Measurements from ENCODE around the gene LTF.
"Not testable (repeated sequence)": the region's sequence is repeated elsewhere in the genome, so short reads cannot be mapped to it uniquely, and the experiment has no call there.

The LTF gene

GRCh38 chr3:46429250-46429649 lies 35.5 kb downstream of the LTF start:
- no peak overlapping the region for H3K23ac ChIP-seq (ENCODE audit: low read depth, low read length, poor library complexity)
- no peak overlapping the region for H2BK15ac ChIP-seq (ENCODE audit: low read length)
- H3K14ac ChIP-seq (ENCODE audit: low read length): no peak overlapping the region
- no peak overlapping the region for H2BK5ac ChIP-seq (ENCODE audit: low read length)
- H3K27ac ChIP-seq (replicated peaks; ENCODE audit: low read length): no peak overlapping the region
- H2AK5ac ChIP-seq (ENCODE audit: low read depth, low read length): no peak overlapping the region
- no peak overlapping the region for H2AFZ ChIP-seq (ENCODE audit: low read length)
- H3K18ac ChIP-seq (ENCODE audit: low read length): no peak overlapping the region
- H4K91ac ChIP-seq (ENCODE audit: low read depth, low read length, poor library complexity): no peak overlapping the region
- no peak overlapping the region for H3K4me3 ChIP-seq (ENCODE audit: low read length in 2 of 2)
- H3K79me1 ChIP-seq (ENCODE audit: low read depth, low read length): no peaks in the 10 kb centered on the region
- no peaks in the 10 kb centered on the region for H3K36me3 ChIP-seq (replicated peaks in 1 of 2; ENCODE audit: control insufficient read depth in 2 of 2, insufficient read depth in 2 of 2, low read length in 2 of 2)
- H3K27me3 ChIP-seq (ENCODE audit: control insufficient read depth in 3 of 3, insufficient read depth in 3 of 3, low read depth in 1 of 3, low read length in 3 of 3): no peaks in the 10 kb centered on the region
- peaks cover 0 to 1% of the 10 kb centered on the region in 2 donors for H3K9me3 ChIP-seq (replicated peaks in 1 of 2; ENCODE audit: control insufficient read depth in 2 of 2, insufficient read depth in 1 of 2, low read depth in 1 of 2, low read length in 2 of 2)
- no peak for DNase-seq (ENCODE audit: low spot score)
- H2BK120ac ChIP-seq (ENCODE audit: low read depth, low read length): no peak overlapping the region
- H4K8ac ChIP-seq (ENCODE audit: low read depth, low read length): no peak overlapping the region
- H3K4ac ChIP-seq (ENCODE audit: low read length): no peak overlapping the region
- H3K9ac ChIP-seq (ENCODE audit: low read depth, low read length, poor library complexity): no peak overlapping the region
- H3K4me2 ChIP-seq (ENCODE audit: insufficient read depth, low read length, poor library complexity, severe bottlenecking): no peak overlapping the region
- H3K4me1 ChIP-seq (ENCODE audit: control insufficient read depth in 2 of 2, insufficient read depth in 1 of 2, low read depth in 1 of 2, low read length in 2 of 2): no peaks in the 10 kb centered on the region
- no CpG with 5 or more reads among the region's 5 CpGs for WGBS, 2 donors (ENCODE audit: extremely low coverage in 2 of 2, insufficient read length in 2 of 2, insufficient replicate concordance in 1 of 2)
- no peak overlapping the region for H2BK12ac ChIP-seq (ENCODE audit: low read length)

GRCh38 chr3:46427916-46428833 lies 36.5 kb downstream of the LTF start:
- Histone ChIP-seq H3K9me3 (replicated peaks in 1 of 2; ENCODE audit: control insufficient read depth in 2 of 2, insufficient read depth in 1 of 2, low read depth in 1 of 2, low read length in 2 of 2) (no peaks in the 10 kb centered on the region), H3K27ac (replicated peaks; ENCODE audit: low read length) (no peak overlapping the region), H3K23ac (ENCODE audit: low read depth, low read length, poor library complexity) (no peak overlapping the region), H3K4ac (ENCODE audit: low read length) (no peak overlapping the region), H3K4me1 (ENCODE audit: control insufficient read depth in 2 of 2, insufficient read depth in 1 of 2, low read depth in 1 of 2, low read length in 2 of 2) (no peaks in the 10 kb centered on the region), H3K27me3 (ENCODE audit: control insufficient read depth in 3 of 3, insufficient read depth in 3 of 3, low read depth in 1 of 3, low read length in 3 of 3) (no peaks in the 10 kb centered on the region), H2AFZ (ENCODE audit: low read length) (no peak overlapping the region), H2BK120ac (ENCODE audit: low read depth, low read length) (no peak overlapping the region), H3K9ac (ENCODE audit: low read depth, low read length, poor library complexity) (no peak overlapping the region), H2BK15ac (ENCODE audit: low read length) (no peak overlapping the region), H2BK12ac (ENCODE audit: low read length) (no peak overlapping the region), H4K8ac (ENCODE audit: low read depth, low read length) (no peak overlapping the region), H3K79me1 (ENCODE audit: low read depth, low read length) (no peaks in the 10 kb centered on the region), H3K36me3 (replicated peaks in 1 of 2; ENCODE audit: control insufficient read depth in 2 of 2, insufficient read depth in 2 of 2, low read length in 2 of 2) (no peaks in the 10 kb centered on the region), H2BK5ac (ENCODE audit: low read length) (no peak overlapping the region), H3K14ac (ENCODE audit: low read length) (no peak overlapping the region), H2AK5ac (ENCODE audit: low read depth, low read length) (no peak overlapping the region), H4K91ac (ENCODE audit: low read depth, low read length, poor library complexity) (no peak overlapping the region), H3K4me3 (ENCODE audit: low read length in 2 of 2) (no peak overlapping the region), H3K18ac (ENCODE audit: low read length) (peak overlapping the region; percentile 24), H3K4me2 (ENCODE audit: insufficient read depth, low read length, poor library complexity, severe bottlenecking) (no peak overlapping the region)
- no peak for DNase-seq (ENCODE audit: low spot score)
- no CpG with 5 or more reads among the region's 10 CpGs for WGBS, 2 donors (ENCODE audit: extremely low coverage in 2 of 2, insufficient read length in 2 of 2, insufficient replicate concordance in 1 of 2)

- not testable (repeated sequence) for H4K8ac ChIP-seq (ENCODE audit: low read depth, low read length); H3K9ac ChIP-seq (ENCODE audit: low read depth, low read length, poor library complexity); H2BK12ac ChIP-seq (ENCODE audit: low read length); H2AFZ ChIP-seq (ENCODE audit: low read length); H3K4me1 ChIP-seq (ENCODE audit: control insufficient read depth in 2 of 2, insufficient read depth in 1 of 2, low read depth in 1 of 2, low read length in 2 of 2); H2BK15ac ChIP-seq (ENCODE audit: low read length); H4K91ac ChIP-seq (ENCODE audit: low read depth, low read length, poor library complexity); H3K27ac ChIP-seq (replicated peaks; ENCODE audit: low read length); H3K18ac ChIP-seq (ENCODE audit: low read length); DNase-seq (ENCODE audit: low spot score); H3K9me3 ChIP-seq (replicated peaks in 1 of 2; ENCODE audit: control insufficient read depth in 2 of 2, insufficient read depth in 1 of 2, low read depth in 1 of 2, low read length in 2 of 2); H3K27me3 ChIP-seq (ENCODE audit: control insufficient read depth in 3 of 3, insufficient read depth in 3 of 3, low read depth in 1 of 3, low read length in 3 of 3); H3K4me3 ChIP-seq (ENCODE audit: low read length in 2 of 2); H2AK5ac ChIP-seq (ENCODE audit: low read depth, low read length); H3K14ac ChIP-seq (ENCODE audit: low read length); H3K36me3 ChIP-seq (replicated peaks in 1 of 2; ENCODE audit: control insufficient read depth in 2 of 2, insufficient read depth in 2 of 2, low read length in 2 of 2); H2BK120ac ChIP-seq (ENCODE audit: low read depth, low read length); H2BK5ac ChIP-seq (ENCODE audit: low read length); H3K79me1 ChIP-seq (ENCODE audit: low read depth, low read length); H3K23ac ChIP-seq (ENCODE audit: low read depth, low read length, poor library complexity); H3K4ac ChIP-seq (ENCODE audit: low read length); H3K4me2 ChIP-seq (ENCODE audit: insufficient read depth, low read length, poor library complexity, severe bottlenecking)
- WGBS, 2 donors (ENCODE audit: extremely low coverage in 2 of 2, insufficient read length in 2 of 2, insufficient replicate concordance in 1 of 2): no CpG with 5 or more reads among the region's 8 CpGs
Observed at GRCh38 chr3:46427404-46427803, 37.3 kb downstream of the LTF start.

GRCh38 chr3:46426476-46426875 lies 38.2 kb downstream of the LTF start:
- H3K23ac ChIP-seq (ENCODE audit: low read depth, low read length, poor library complexity); H3K4ac ChIP-seq (ENCODE audit: low read length); H3K9me3 ChIP-seq (replicated peaks in 1 of 2; ENCODE audit: control insufficient read depth in 2 of 2, insufficient read depth in 1 of 2, low read depth in 1 of 2, low read length in 2 of 2); H2BK5ac ChIP-seq (ENCODE audit: low read length); H3K36me3 ChIP-seq (replicated peaks in 1 of 2; ENCODE audit: control insufficient read depth in 2 of 2, insufficient read depth in 2 of 2, low read length in 2 of 2); H3K4me1 ChIP-seq (ENCODE audit: control insufficient read depth in 2 of 2, insufficient read depth in 1 of 2, low read depth in 1 of 2, low read length in 2 of 2); H2AFZ ChIP-seq (ENCODE audit: low read length); H3K4me3 ChIP-seq (ENCODE audit: low read length in 2 of 2); H3K14ac ChIP-seq (ENCODE audit: low read length); DNase-seq (ENCODE audit: low spot score); H3K27ac ChIP-seq (replicated peaks; ENCODE audit: low read length); H2BK120ac ChIP-seq (ENCODE audit: low read depth, low read length); H2BK12ac ChIP-seq (ENCODE audit: low read length); H3K27me3 ChIP-seq (ENCODE audit: control insufficient read depth in 3 of 3, insufficient read depth in 3 of 3, low read depth in 1 of 3, low read length in 3 of 3); H3K4me2 ChIP-seq (ENCODE audit: insufficient read depth, low read length, poor library complexity, severe bottlenecking); H3K18ac ChIP-seq (ENCODE audit: low read length); H3K79me1 ChIP-seq (ENCODE audit: low read depth, low read length); H2AK5ac ChIP-seq (ENCODE audit: low read depth, low read length); H2BK15ac ChIP-seq (ENCODE audit: low read length); H4K91ac ChIP-seq (ENCODE audit: low read depth, low read length, poor library complexity); H4K8ac ChIP-seq (ENCODE audit: low read depth, low read length); H3K9ac ChIP-seq (ENCODE audit: low read depth, low read length, poor library complexity): not testable (repeated sequence)
- no CpG with 5 or more reads among the region's 4 CpGs for WGBS, 2 donors (ENCODE audit: extremely low coverage in 2 of 2, insufficient read length in 2 of 2, insufficient replicate concordance in 1 of 2)

All from neuronal stem cell (in vitro differentiated cells).